ENCODE data around the gene VKORC1L1.

DNA sequence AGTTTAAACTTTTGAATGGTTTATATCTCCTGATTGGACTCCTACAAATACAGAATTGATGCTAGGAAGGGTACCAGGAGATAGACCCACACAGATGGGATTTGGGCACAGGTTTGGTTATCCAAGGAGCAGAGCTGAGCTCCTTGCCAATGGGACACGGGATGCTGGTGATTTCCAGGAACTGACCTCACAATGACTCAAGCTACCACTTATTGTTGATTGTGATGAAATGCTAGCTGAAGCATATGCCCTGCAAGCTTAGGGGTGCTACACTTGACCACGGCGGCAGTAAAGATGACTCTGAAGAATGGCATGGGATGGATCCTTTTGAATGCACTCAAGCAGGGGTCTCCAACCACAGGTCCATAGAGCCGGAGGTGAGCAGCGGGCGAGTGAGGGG, 45.5 kb upstream of the VKORC1L1 start:
- no peak for TF ChIP-seq POLR2AphosphoS5 (IDR thresholded peaks at IDR 0.05)
- TF ChIP-seq, protein P1, sequence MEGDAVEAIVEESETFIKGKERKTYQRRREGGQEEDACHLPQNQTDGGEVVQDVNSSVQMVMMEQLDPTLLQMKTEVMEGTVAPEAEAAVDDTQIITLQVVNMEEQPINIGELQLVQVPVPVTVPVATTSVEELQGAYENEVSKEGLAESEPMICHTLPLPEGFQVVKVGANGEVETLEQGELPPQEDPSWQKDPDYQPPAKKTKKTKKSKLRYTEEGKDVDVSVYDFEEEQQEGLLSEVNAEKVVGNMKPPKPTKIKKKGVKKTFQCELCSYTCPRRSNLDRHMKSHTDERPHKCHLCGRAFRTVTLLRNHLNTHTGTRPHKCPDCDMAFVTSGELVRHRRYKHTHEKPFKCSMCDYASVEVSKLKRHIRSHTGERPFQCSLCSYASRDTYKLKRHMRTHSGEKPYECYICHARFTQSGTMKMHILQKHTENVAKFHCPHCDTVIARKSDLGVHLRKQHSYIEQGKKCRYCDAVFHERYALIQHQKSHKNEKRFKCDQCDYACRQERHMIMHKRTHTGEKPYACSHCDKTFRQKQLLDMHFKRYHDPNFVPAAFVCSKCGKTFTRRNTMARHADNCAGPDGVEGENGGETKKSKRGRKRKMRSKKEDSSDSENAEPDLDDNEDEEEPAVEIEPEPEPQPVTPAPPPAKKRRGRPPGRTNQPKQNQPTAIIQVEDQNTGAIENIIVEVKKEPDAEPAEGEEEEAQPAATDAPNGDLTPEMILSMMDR (IDR thresholded peaks at IDR 0.05): no peak
